Liver (tissue), 9 donors: ENCODE results near the gene MECR. TPM values are rescaled to one million over a fixed set of nuclear protein-coding genes. Genes with fewer than 3 reads are reported as not detected.

ENCODE experiments used
- DNase-seq: peaks from one replicate; pipeline ENCODE4 v3.0.0-alpha.2; 2017; ENCODE audit warnings: low spot score
- H3K27ac ChIP-seq, 2 donors: one replicate each; pipeline ENCODE4 v1.7.0; 2013; ENCODE audit warnings: inconsistent platforms in 2 of 2, low read length in 2 of 2, control low read depth in 1 of 2, low read depth in 1 of 2, mild to moderate bottlenecking in 1 of 2
- H3K27me3 ChIP-seq, 4 donors: one replicate each; pipeline versions ENCODE4 v1.6.1 to v1.7.0; 2013; ENCODE audit warnings: low read length in 3 of 4, inconsistent platforms in 1 of 4, mild to moderate bottlenecking in 1 of 4, moderate library complexity in 1 of 4; ENCODE audit not compliant: control insufficient read depth in 4 of 4, insufficient read depth in 4 of 4
- H3K36me3 ChIP-seq, 4 donors: one replicate each; pipeline versions ENCODE4 v1.6.1 to v1.7.0; 2013; ENCODE audit warnings: low read length in 3 of 4, mild to moderate bottlenecking in 3 of 4, low read depth in 1 of 4, moderate library complexity in 1 of 4; ENCODE audit not compliant: control insufficient read depth in 4 of 4, insufficient read depth in 3 of 4
- H3K4me1 ChIP-seq, 4 donors: one replicate each; pipeline versions ENCODE4 v1.6.1 to v1.7.0; 2013; ENCODE audit warnings: low read length in 3 of 4, mild to moderate bottlenecking in 3 of 4, moderate library complexity in 1 of 4; ENCODE audit not compliant: control insufficient read depth in 4 of 4, insufficient read depth in 4 of 4
- H3K4me3 ChIP-seq, 3 donors: one replicate each; pipeline versions ENCODE4 v1.6.1 to v1.7.0; 2013; ENCODE audit warnings: low read length in 3 of 3, control low read depth in 1 of 3, low read depth in 1 of 3, mild to moderate bottlenecking in 1 of 3
- H3K9ac ChIP-seq, 2 donors: one replicate each; pipeline ENCODE4 v1.7.0; 2013; ENCODE audit warnings: low read length in 2 of 2, mild to moderate bottlenecking in 2 of 2, moderate library complexity in 2 of 2, control low read depth in 1 of 2, low read depth in 1 of 2
- H3K9me3 ChIP-seq, 4 donors: one replicate each; pipeline versions ENCODE4 v1.6.1 to v1.7.0; 2013; ENCODE audit warnings: low read length in 3 of 4; ENCODE audit not compliant: control insufficient read depth in 4 of 4
- EGR1 ChIP-seq, 2 donors: IDR thresholded peaks; 2 replicates each; pipeline ENCODE4 v1.6.1; 2016 to 2018; ENCODE audit warnings: antibody characterized with exemption in 2 of 2, low read depth in 2 of 2
- FOXA1 ChIP-seq: IDR thresholded peaks from 2 replicates; pipeline ENCODE4 v1.6.1; 2016; ENCODE audit warnings: antibody characterized with exemption
- FOXA2 ChIP-seq: IDR thresholded peaks from 2 replicates; pipeline ENCODE4 v1.6.1; 2016; ENCODE audit warnings: antibody characterized with exemption
- GABPA ChIP-seq, 2 donors: IDR thresholded peaks in 1 of 2; conservative IDR thresholded peaks in 1 of 2; 2 replicates each; pipeline ENCODE4 v1.6.1; 2016; ENCODE audit warnings: antibody characterized with exemption in 2 of 2, mild to moderate bottlenecking in 1 of 2, moderate library complexity in 1 of 2
- HNF4A ChIP-seq, 2 donors: conservative IDR thresholded peaks; 2 replicates each; pipeline ENCODE4 v1.6.1; 2016; ENCODE audit warnings: antibody characterized with exemption in 2 of 2, mild to moderate bottlenecking in 2 of 2
- JUND ChIP-seq, 2 donors: IDR thresholded peaks; 2 replicates each; pipeline ENCODE4 v1.6.1; 2016; ENCODE audit warnings: antibody characterized with exemption in 2 of 2
- NR2F2 ChIP-seq: IDR thresholded peaks from 2 replicates; pipeline ENCODE4 v1.6.1; 2016; ENCODE audit warnings: antibody characterized with exemption
- RAD21 ChIP-seq, 2 donors: IDR thresholded peaks; 2 replicates each; pipeline ENCODE4 v1.6.1; 2016; ENCODE audit warnings: antibody characterized with exemption in 2 of 2, mild to moderate bottlenecking in 2 of 2
- RXRA ChIP-seq, 2 donors: IDR thresholded peaks; 2 replicates each; pipeline ENCODE4 v1.6.1; 2017 to 2018; ENCODE audit warnings: antibody characterized with exemption in 2 of 2, mild to moderate bottlenecking in 1 of 2
- SP1 ChIP-seq: IDR thresholded peaks from 2 replicates; pipeline ENCODE4 v1.6.1; 2018; ENCODE audit warnings: antibody characterized with exemption, mild to moderate bottlenecking
- TAF1 ChIP-seq: conservative IDR thresholded peaks from 2 replicates; pipeline ENCODE4 v1.6.1; 2016; ENCODE audit warnings: antibody characterized with exemption, mild to moderate bottlenecking
- YY1 ChIP-seq: IDR thresholded peaks from 2 replicates; pipeline ENCODE4 v1.6.1; 2016; ENCODE audit warnings: antibody characterized with exemption, mild to moderate bottlenecking
- ZBTB33 ChIP-seq: IDR thresholded peaks from 2 replicates; pipeline ENCODE4 v1.6.1; 2016; ENCODE audit warnings: antibody characterized with exemption
- WGBS: extraction: QIAGEN DNeasy Blood & Tissue Kit; methylation state at CpG from one replicate; pipeline ENCODE4 v1.1.7; 2013; 5-methylcytosine and 5-hydroxymethylcytosine counted together
- polyA plus RNA-seq, 2 donors: library from polyadenylated mRNA; stranded (reverse) in 1 of 2; unstranded in 1 of 2; fragments of 200-250 nt in 1 of 2; fragments of >200 nt in 1 of 2; fragmentation: Nextera tagmentation in 1 of 2; extraction: Ambion mirVana in 1 of 2; gene quantifications; one replicate each; pipeline versions ENCODE4 v1.2.1 to v1.2.3, GENCODE V29; 2013 to 2015
- total RNA-seq, 2 donors: library from RNA; depleted of rRNA; stranded (reverse); fragments of >200 nt; gene quantifications; one replicate each; pipeline ENCODE4 v1.2.3, GENCODE V29; 2014
- TF ChIP-seq, protein P1 (sequence below): IDR thresholded peaks from 2 replicates; pipeline ENCODE4 v1.6.1; 2016; ENCODE audit warnings: antibody characterized with exemption
- TF ChIP-seq, protein P2 (sequence below): IDR thresholded peaks from 2 replicates; pipeline ENCODE4 v1.6.1; 2016; ENCODE audit warnings: antibody characterized with exemption, mild to moderate bottlenecking
- TF ChIP-seq, protein P3 (sequence below): fragments of 150-350 bp; IDR thresholded peaks from 2 replicates; pipeline ENCODE4 v1.5.1; 2017; ENCODE audit warnings: improper control_type of control experiment, low read depth, low read length; ENCODE audit not compliant: missing input control
- donor health status: healthy.
- donor health status: healthy.
- donor health status: healthy.
- donor health status: healthy.
- donor health status: healthy.

MECR gene
- total and polyA plus RNA-seq, 4 donors, result 7.5 to 19.9 (median 13.2) TPM

- Histone ChIP-seq H3K9ac (no peak overlapping the region), H3K27me3 (no peaks in the 10 kb centered on the region), H3K36me3 (peaks cover 13 to 39% (median 23%) of the 10 kb centered on the region in 4 donors), H3K4me1 (peaks cover 6 to 48% (median 18%) of the 10 kb centered on the region in 4 donors), H3K9me3 (no peaks in the 10 kb centered on the region), H3K27ac (no peak overlapping the region), H3K4me3 (no peak overlapping the region)
- WGBS, result 23% methylated on average over 3 of the region's 3 CpGs
- DNase-seq, result no peak
- TF ChIP-seq HNF4A (conservative IDR thresholded peaks at IDR 0.05) (peak in 1 of 2 donors; percentile 5), RXRA (IDR thresholded peaks at IDR 0.05) (peak; percentile 40 to 74)
- TF ChIP-seq, protein P1, sequence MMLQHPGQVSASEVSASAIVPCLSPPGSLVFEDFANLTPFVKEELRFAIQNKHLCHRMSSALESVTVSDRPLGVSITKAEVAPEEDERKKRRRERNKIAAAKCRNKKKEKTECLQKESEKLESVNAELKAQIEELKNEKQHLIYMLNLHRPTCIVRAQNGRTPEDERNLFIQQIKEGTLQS, result no peak
Measured at GRCh38 chr1:29159773-29160172, 71.0 kb downstream of the MECR start.

- 82% methylated on average over 3 of the region's 3 CpGs for WGBS
- no peak overlapping the region for H3K4me3 ChIP-seq
- no peak for DNase-seq
- no peaks in the 10 kb centered on the region for H3K27me3 ChIP-seq
- peaks cover 17 to 52% (median 38%) of the 10 kb centered on the region in 4 donors for H3K36me3 ChIP-seq
- peaks cover 2 to 25% (median 13%) of the 10 kb centered on the region in 4 donors for H3K4me1 ChIP-seq
- no peak overlapping the region for H3K9ac ChIP-seq
- TF ChIP-seq RXRA (IDR thresholded peaks at IDR 0.05) (no peak), ZBTB33 (no peak), SP1 (no peak), EGR1 (IDR thresholded peaks at IDR 0.05; ENCODE audit: low read depth in 2 of 2) (no peak), YY1 (no peak), TAF1 (no peak), RAD21 (IDR thresholded peaks at IDR 0.05) (no peak), NR2F2 (no peak), JUND (IDR thresholded peaks at IDR 0.05) (no peak), HNF4A (conservative IDR thresholded peaks at IDR 0.05) (no peak), FOXA1 (no peak), FOXA2 (no peak), GABPA (IDR thresholded peaks at IDR 0.05 in 1 of 2, conservative IDR thresholded peaks at IDR 0.05 in 1 of 2) (no peak)
- TF ChIP-seq, protein P2, sequence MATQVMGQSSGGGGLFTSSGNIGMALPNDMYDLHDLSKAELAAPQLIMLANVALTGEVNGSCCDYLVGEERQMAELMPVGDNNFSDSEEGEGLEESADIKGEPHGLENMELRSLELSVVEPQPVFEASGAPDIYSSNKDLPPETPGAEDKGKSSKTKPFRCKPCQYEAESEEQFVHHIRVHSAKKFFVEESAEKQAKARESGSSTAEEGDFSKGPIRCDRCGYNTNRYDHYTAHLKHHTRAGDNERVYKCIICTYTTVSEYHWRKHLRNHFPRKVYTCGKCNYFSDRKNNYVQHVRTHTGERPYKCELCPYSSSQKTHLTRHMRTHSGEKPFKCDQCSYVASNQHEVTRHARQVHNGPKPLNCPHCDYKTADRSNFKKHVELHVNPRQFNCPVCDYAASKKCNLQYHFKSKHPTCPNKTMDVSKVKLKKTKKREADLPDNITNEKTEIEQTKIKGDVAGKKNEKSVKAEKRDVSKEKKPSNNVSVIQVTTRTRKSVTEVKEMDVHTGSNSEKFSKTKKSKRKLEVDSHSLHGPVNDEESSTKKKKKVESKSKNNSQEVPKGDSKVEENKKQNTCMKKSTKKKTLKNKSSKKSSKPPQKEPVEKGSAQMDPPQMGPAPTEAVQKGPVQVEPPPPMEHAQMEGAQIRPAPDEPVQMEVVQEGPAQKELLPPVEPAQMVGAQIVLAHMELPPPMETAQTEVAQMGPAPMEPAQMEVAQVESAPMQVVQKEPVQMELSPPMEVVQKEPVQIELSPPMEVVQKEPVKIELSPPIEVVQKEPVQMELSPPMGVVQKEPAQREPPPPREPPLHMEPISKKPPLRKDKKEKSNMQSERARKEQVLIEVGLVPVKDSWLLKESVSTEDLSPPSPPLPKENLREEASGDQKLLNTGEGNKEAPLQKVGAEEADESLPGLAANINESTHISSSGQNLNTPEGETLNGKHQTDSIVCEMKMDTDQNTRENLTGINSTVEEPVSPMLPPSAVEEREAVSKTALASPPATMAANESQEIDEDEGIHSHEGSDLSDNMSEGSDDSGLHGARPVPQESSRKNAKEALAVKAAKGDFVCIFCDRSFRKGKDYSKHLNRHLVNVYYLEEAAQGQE, result no peak
- TF ChIP-seq, protein P1, result no peak
- TF ChIP-seq, protein P3, sequence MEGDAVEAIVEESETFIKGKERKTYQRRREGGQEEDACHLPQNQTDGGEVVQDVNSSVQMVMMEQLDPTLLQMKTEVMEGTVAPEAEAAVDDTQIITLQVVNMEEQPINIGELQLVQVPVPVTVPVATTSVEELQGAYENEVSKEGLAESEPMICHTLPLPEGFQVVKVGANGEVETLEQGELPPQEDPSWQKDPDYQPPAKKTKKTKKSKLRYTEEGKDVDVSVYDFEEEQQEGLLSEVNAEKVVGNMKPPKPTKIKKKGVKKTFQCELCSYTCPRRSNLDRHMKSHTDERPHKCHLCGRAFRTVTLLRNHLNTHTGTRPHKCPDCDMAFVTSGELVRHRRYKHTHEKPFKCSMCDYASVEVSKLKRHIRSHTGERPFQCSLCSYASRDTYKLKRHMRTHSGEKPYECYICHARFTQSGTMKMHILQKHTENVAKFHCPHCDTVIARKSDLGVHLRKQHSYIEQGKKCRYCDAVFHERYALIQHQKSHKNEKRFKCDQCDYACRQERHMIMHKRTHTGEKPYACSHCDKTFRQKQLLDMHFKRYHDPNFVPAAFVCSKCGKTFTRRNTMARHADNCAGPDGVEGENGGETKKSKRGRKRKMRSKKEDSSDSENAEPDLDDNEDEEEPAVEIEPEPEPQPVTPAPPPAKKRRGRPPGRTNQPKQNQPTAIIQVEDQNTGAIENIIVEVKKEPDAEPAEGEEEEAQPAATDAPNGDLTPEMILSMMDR, result no peak
- no peaks in the 10 kb centered on the region for H3K9me3 ChIP-seq
- H3K27ac ChIP-seq, result no peak overlapping the region
Measured at GRCh38 chr1:29157269-29157601, 73.5 kb downstream of the MECR start.
